ENCODE data around the gene EBF3.

EBF3 gene

GRCh38 chr10:129849853-129850252 is 114.2 kb downstream of the EBF3 start:
- DNase-seq, result no peak

- DNase-seq, result no peak
Observed at GRCh38 chr10:129849452-129849750, 114.7 kb downstream of the EBF3 start.

GRCh38 chr10:129848696-129849451 is 115.2 kb downstream of the EBF3 start:
- no peak for DNase-seq

GRCh38 chr10:129847741-129848483 is 116.2 kb downstream of the EBF3 start:
- no peak for DNase-seq

GRCh38 chr10:129846991-129847391 is 117.1 kb downstream of the EBF3 start:
- no peak for DNase-seq

GRCh38 chr10:129845111-129845753 is 118.8 kb downstream of the EBF3 start:
- no peak for DNase-seq

GRCh38 chr10:129844216-129844766 is 119.8 kb downstream of the EBF3 start:
- no peak for DNase-seq

- DNase-seq, result no peak
Observed at GRCh38 chr10:129843702-129844101, 120.4 kb downstream of the EBF3 start.

GRCh38 chr10:129843131-129843541 is 120.9 kb downstream of the EBF3 start:
- no peak for DNase-seq

GRCh38 chr10:129842031-129842430 is 122.0 kb downstream of the EBF3 start:
- no peak for DNase-seq

- DNase-seq, result no peak
Observed at GRCh38 chr10:129841590-129841989, 122.5 kb downstream of the EBF3 start.

- DNase-seq, result no peak
Observed at GRCh38 chr10:129841071-129841470, 123.0 kb downstream of the EBF3 start.

GRCh38 chr10:129840196-129840590 is 123.9 kb downstream of the EBF3 start:
- no peak for DNase-seq

GRCh38 chr10:129839285-129840195 is 124.5 kb downstream of the EBF3 start:
- no peak for DNase-seq

GRCh38 chr10:129838794-129839193 is 125.3 kb downstream of the EBF3 start:
- DNase-seq, result no peak

GRCh38 chr10:129837909-129838582 is 126.0 kb downstream of the EBF3 start:
- no peak for DNase-seq

GRCh38 chr10:129836253-129836652 is 127.8 kb downstream of the EBF3 start:
- no peak for DNase-seq

- no peak for DNase-seq
Observed at GRCh38 chr10:129833994-129834739, 129.9 kb downstream of the EBF3 start.

GRCh38 chr10:129833468-129833950 is 130.6 kb downstream of the EBF3 start:
- no peak for DNase-seq

- no peak for DNase-seq
Observed at GRCh38 chr10:129832573-129833467, 131.3 kb downstream of the EBF3 start.
